CD4-positive, CD25-positive, alpha-beta regulatory T cell (primary cell): ENCODE results near the gene PDC. TPM values are rescaled to one million over a fixed set of nuclear protein-coding genes. Genes with fewer than 3 reads are reported as not detected.

ENCODE experiments used
- ATAC-seq, 2 donors: fragments of 150-1000 bp; cut with Tn5 transposase; one replicate each; pipeline ENCODE4 v1.10.0; 2021; ENCODE audit warnings: low read depth in 2 of 2, moderate number of reproducible peaks in 2 of 2, moderate library complexity in 1 of 2
- DNase-seq, 3 donors: peaks; one replicate each; pipeline versions ENCODE4 v3.0.0 to v3.0.0-alpha.2; 2012 to 2022; ENCODE audit warnings: mixed read lengths in 1 of 3
- H3K27ac ChIP-seq: one replicate; pipeline ENCODE4 v1.7.0; 2013; ENCODE audit warnings: mild to moderate bottlenecking, low read length; ENCODE audit not compliant: insufficient read depth, poor library complexity, severe bottlenecking
- H3K27me3 ChIP-seq: one replicate; pipeline ENCODE4 v1.7.0; 2013; ENCODE audit warnings: low read length; ENCODE audit not compliant: control insufficient read depth, insufficient read depth
- H3K36me3 ChIP-seq: one replicate; pipeline ENCODE4 v1.7.0; 2013; ENCODE audit warnings: mild to moderate bottlenecking, low read length, moderate library complexity; ENCODE audit not compliant: control insufficient read depth, insufficient read depth
- H3K4me1 ChIP-seq: 2 replicates; pipeline ENCODE4 v1.7.0; 2013; ENCODE audit warnings: mild to moderate bottlenecking, low read length; ENCODE audit not compliant: insufficient read depth, control insufficient read depth, poor library complexity, severe bottlenecking
- H3K4me3 ChIP-seq: one replicate; pipeline ENCODE4 v1.7.0; 2013; ENCODE audit warnings: low read depth, mild to moderate bottlenecking, low read length, moderate library complexity
- H3K9me3 ChIP-seq, 2 experiments: 1 replicate in 1 of 2; 2 replicates in 1 of 2; pipeline ENCODE4 v1.7.0; 2013; ENCODE audit warnings: low read length in 2 of 2, mild to moderate bottlenecking in 1 of 2, moderate library complexity in 1 of 2; ENCODE audit not compliant: control insufficient read depth in 2 of 2
- H3K27ac Mint-ChIP-seq, 3 donors: one replicate each; pipeline ENCODE4 v1.8.0; 2020 to 2022; ENCODE audit warnings: mild to moderate bottlenecking in 3 of 3, mixed read lengths in 3 of 3, moderate library complexity in 2 of 3
- H3K27me3 Mint-ChIP-seq: one replicate; pipeline ENCODE4 v1.8.0; 2022; ENCODE audit warnings: mild to moderate bottlenecking, mixed read lengths
- H3K36me3 Mint-ChIP-seq: one replicate; pipeline ENCODE4 v1.8.0; 2020; ENCODE audit warnings: mixed read lengths
- H3K4me1 Mint-ChIP-seq, 4 donors: one replicate each; pipeline ENCODE4 v1.8.0; 2020 to 2022; ENCODE audit warnings: mixed read lengths in 4 of 4, mild to moderate bottlenecking in 1 of 4
- H3K4me3 Mint-ChIP-seq, 4 donors: one replicate each; pipeline ENCODE4 v1.8.0; 2020 to 2022; ENCODE audit warnings: mild to moderate bottlenecking in 4 of 4, mixed read lengths in 4 of 4, moderate library complexity in 3 of 4
- H3K9me3 Mint-ChIP-seq, 7 donors: one replicate each; pipeline ENCODE4 v1.8.0; 2020 to 2022; ENCODE audit warnings: mixed read lengths in 7 of 7, mild to moderate bottlenecking in 3 of 7, moderate library complexity in 2 of 7
- polyA plus RNA-seq, 4 donors: library from polyadenylated mRNA; unstranded; fragments of 300-500 nt; fragmentation: Illumina TruSeq; gene quantifications; one replicate each; pipeline ENCODE4 v1.2.3, GENCODE V29; 2021
- total RNA-seq: library from RNA; stranded (reverse); gene quantifications from one replicate; pipeline ENCODE4 v1.2.3, GENCODE V29; 2022

Gene PDC
- total RNA-seq: not detected
- polyA plus RNA-seq: not detected

DNA sequence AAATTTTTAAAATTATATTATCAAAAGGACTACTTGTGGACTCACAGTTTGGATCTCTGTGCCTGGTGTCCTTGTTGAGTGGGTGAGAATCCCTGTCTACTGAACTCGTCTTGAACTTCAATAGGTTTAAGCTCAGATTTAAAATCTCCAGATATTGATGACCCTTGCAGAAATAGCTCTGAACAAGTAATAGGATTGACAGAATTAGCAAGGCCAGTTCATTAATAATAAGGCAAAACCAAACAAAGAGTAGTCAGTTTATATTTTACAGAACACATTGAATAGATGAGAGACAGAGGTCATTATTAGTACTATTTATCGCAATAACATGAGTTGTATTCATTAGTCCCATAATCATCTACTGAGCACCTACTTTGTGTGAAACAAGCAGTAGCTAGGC, at the start of gene PDC:
PDC (minus strand) TSS at position 101 of the 400 bp plus-strand sequence. CDS start 11,655 bp downstream, outside the sequence.
- H3K4me1 ChIP-seq: no peaks in the 10 kb centered on the region
- no peaks in the 10 kb centered on the region for H3K9me3 ChIP-seq
- H3K27me3 ChIP-seq: no peaks in the 10 kb centered on the region
- no peak within 1 kb of the TSS for H3K4me3 Mint-ChIP-seq
- H3K4me3 ChIP-seq: no peak within 1 kb of the TSS
- H3K9me3 Mint-ChIP-seq: peaks cover 0 to 1% (median 0%) of the 10 kb centered on the region in 7 donors
- no peak for DNase-seq
- H3K36me3 ChIP-seq: no peaks in the 10 kb centered on the region
- no peak within 1 kb of the TSS for H3K27ac ChIP-seq
- no peak within 1 kb of the TSS for H3K27ac Mint-ChIP-seq
- peaks cover 8% of the 10 kb centered on the region for H3K27me3 Mint-ChIP-seq
- ATAC-seq: no peak
- H3K36me3 Mint-ChIP-seq: no peaks in the 10 kb centered on the region
- H3K4me1 Mint-ChIP-seq: no peaks in the 10 kb centered on the region

DNA sequence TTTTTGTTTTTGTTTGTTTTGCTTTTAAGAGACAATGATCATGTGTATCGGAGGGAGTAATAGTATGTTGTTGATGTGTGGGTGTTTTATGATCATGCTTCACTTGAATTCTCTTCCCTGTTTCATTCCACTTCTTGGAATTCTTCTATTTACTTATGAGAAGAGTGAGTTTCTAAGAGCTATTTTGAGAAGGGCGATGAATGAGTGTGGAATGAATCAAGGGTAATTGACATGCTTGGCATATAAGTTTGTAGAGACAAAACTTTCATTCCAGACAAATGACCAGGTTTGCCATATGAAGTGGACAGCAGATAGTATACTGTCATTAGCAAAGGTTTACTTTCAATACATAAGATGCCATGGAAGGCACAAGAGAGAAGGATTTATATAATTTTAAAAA, 42.3 kb upstream of the PDC start:
- Mint-ChIP-seq H3K36me3 (no peaks in the 10 kb centered on the region), H3K9me3 (peaks cover 0 to 24% (median 10%) of the 10 kb centered on the region in 7 donors), H3K27me3 (no peaks in the 10 kb centered on the region), H3K27ac (no peak overlapping the region), H3K4me3 (no peak overlapping the region), H3K4me1 (no peaks in the 10 kb centered on the region)
- Histone ChIP-seq H3K27me3 (no peaks in the 10 kb centered on the region), H3K4me1 (no peaks in the 10 kb centered on the region), H3K27ac (no peak overlapping the region), H3K36me3 (no peaks in the 10 kb centered on the region), H3K9me3 (peaks cover 0 to 6% of the 10 kb centered on the region in 2 experiments), H3K4me3 (no peak overlapping the region)
- no peak for DNase-seq
- ATAC-seq: no peak

DNA sequence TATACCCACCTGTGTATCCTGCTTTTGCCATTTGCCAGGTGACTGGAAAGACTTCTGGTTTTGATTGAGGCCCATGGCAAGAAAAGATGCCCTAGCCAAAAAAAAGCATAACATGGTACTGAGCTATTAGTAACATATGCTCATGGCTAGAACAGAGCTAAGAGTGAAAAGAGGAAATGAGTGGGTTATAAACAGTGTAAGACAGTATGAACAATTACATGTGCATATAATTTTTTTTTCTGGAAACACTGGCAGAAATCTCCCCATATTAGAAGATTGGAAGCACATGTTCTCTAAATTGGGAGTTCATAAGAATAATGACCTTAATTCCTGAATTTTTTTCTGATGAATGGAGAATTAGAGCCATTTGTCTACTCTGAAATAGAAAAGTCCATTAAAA, 41.2 kb upstream of the PDC start:
- Mint-ChIP-seq H3K27ac (no peak overlapping the region), H3K36me3 (no peaks in the 10 kb centered on the region), H3K9me3 (peaks cover 0 to 16% (median 4%) of the 10 kb centered on the region in 7 donors), H3K4me1 (no peaks in the 10 kb centered on the region), H3K4me3 (no peak overlapping the region), H3K27me3 (no peaks in the 10 kb centered on the region)
- H3K4me3 ChIP-seq: no peak overlapping the region
- H3K36me3 ChIP-seq: no peaks in the 10 kb centered on the region
- H3K9me3 ChIP-seq: peaks cover 0 to 6% of the 10 kb centered on the region in 2 experiments
- no peak for ATAC-seq
- DNase-seq: no peak
- no peaks in the 10 kb centered on the region for H3K27me3 ChIP-seq
- H3K27ac ChIP-seq: no peak overlapping the region
- no peaks in the 10 kb centered on the region for H3K4me1 ChIP-seq

DNA sequence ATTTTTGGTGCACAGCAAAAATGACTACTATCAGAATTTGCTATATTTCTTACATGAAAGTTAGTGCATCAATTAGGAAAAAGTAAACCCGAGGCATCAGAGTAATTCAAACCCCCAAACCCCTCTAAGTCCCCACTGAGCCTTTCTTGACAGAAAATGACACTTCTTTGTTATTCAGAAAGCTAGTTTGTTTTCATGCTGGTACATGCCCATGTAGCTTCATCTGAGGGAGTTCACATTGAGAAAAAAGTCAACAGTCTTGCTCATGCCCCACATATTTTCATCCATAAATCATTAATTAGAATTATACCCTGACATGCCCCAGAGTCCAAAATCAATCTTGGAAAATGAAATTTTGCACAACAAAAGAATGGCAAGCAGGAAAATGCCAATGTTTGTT, 39.9 kb upstream of the PDC start:
- Histone ChIP-seq H3K4me1 (no peaks in the 10 kb centered on the region), H3K36me3 (no peaks in the 10 kb centered on the region), H3K27me3 (no peaks in the 10 kb centered on the region), H3K4me3 (no peak overlapping the region), H3K27ac (no peak overlapping the region), H3K9me3 (peaks cover 0 to 4% of the 10 kb centered on the region in 2 experiments)
- Mint-ChIP-seq H3K27ac (no peak overlapping the region), H3K4me3 (no peak overlapping the region), H3K9me3 (peaks cover 0 to 12% (median 4%) of the 10 kb centered on the region in 7 donors), H3K4me1 (no peaks in the 10 kb centered on the region), H3K36me3 (no peaks in the 10 kb centered on the region), H3K27me3 (no peaks in the 10 kb centered on the region)
- DNase-seq: no peak
- ATAC-seq: no peak

DNA sequence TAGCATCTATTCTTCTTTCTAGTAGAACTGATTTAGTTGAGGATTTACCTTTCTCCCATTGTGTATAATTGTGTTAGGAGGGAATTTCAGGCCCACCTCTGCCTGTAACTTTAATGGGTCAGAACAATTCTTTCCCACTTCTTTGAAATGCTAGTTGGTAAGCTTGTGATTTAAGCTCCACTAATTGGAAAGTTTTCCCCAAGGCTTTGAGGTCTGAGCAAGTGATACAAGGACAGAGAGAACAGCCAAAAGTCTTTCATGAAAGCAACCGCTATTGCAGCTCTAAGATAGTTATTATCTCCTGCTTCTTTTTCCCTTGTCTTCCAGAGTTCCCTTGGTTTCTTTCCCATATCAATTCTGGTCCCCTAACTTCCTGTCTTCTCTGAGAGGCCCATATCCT, 38.7 kb upstream of the PDC start:
- ATAC-seq: no peak
- DNase-seq: no peak
- Histone ChIP-seq H3K27ac (no peak overlapping the region), H3K27me3 (no peaks in the 10 kb centered on the region), H3K4me1 (no peaks in the 10 kb centered on the region), H3K9me3 (no peaks in the 10 kb centered on the region), H3K36me3 (no peaks in the 10 kb centered on the region), H3K4me3 (no peak overlapping the region)
- Mint-ChIP-seq H3K4me1 (no peaks in the 10 kb centered on the region), H3K27ac (no peak overlapping the region), H3K9me3 (peaks cover 0 to 5% (median 0%) of the 10 kb centered on the region in 7 donors), H3K36me3 (no peaks in the 10 kb centered on the region), H3K27me3 (no peaks in the 10 kb centered on the region), H3K4me3 (no peak overlapping the region)

DNA sequence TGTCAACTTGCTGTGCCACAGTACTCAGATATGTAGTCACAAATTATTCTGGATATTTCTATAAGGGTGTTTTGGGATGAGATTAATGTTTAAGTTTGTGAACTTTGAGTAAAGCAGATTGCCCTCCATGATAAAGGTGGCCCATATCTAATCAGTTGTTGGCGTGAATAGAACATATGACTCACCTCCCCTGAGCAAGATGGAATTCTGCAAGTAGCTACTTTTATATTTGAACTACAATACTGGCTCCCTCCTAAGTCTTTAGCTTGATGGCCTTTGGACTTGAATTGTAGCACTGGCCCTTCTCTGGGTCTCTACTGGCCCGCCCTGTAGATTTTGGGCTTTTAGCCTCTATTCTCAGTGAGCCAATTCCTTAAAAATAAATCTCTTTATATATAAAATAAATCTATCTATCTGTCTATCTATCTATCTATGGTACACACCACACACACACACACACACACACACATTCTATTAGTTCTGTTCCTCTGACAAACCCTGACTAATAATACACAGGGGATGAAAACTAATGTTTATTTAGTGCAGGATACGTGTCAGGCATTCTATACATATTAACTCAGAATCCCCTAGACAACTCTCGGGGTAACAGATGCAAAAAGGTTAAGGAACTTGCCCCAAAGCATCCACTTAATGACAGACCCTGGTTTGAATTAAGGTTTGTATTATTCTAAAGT, 37.9 kb upstream of the PDC start:
- Mint-ChIP-seq H3K4me1 (no peaks in the 10 kb centered on the region), H3K4me3 (no peak overlapping the region), H3K9me3 (peaks cover 0 to 4% (median 0%) of the 10 kb centered on the region in 7 donors), H3K27ac (no peak overlapping the region), H3K27me3 (no peaks in the 10 kb centered on the region), H3K36me3 (no peaks in the 10 kb centered on the region)
- H3K27me3 ChIP-seq: no peaks in the 10 kb centered on the region
- DNase-seq (no peak), ATAC-seq (no peak)
- no peak overlapping the region for H3K27ac ChIP-seq
- no peaks in the 10 kb centered on the region for H3K36me3 ChIP-seq
- H3K9me3 ChIP-seq: no peaks in the 10 kb centered on the region
- no peaks in the 10 kb centered on the region for H3K4me1 ChIP-seq
- H3K4me3 ChIP-seq: no peak overlapping the region

DNA sequence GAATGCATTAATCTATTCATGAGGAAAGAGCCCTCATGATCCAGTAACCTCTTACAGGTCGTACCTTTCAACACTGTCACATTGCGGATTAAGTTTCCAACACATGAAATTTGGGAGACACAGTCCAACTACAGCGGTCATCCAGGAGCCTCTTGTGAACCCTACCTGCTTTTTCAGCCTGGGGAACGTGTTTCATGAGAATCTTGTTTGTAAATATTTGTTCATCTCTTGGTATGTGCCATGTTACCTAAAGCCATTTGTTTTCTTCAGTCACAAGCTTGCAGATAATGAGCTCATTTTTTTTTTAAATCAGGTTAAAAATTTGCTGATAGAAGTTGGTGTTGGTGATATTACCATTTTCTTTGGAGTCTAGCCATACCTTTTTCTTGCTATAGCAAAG, 37.2 kb upstream of the PDC start:
- no peak overlapping the region for H3K4me3 Mint-ChIP-seq
- no peaks in the 10 kb centered on the region for H3K4me1 ChIP-seq
- no peaks in the 10 kb centered on the region for H3K4me1 Mint-ChIP-seq
- no peaks in the 10 kb centered on the region for H3K27me3 ChIP-seq
- no peak for DNase-seq
- no peaks in the 10 kb centered on the region for H3K27me3 Mint-ChIP-seq
- no peaks in the 10 kb centered on the region for H3K36me3 Mint-ChIP-seq
- H3K36me3 ChIP-seq: no peaks in the 10 kb centered on the region
- no peak overlapping the region for H3K27ac ChIP-seq
- peaks cover 0 to 2% (median 0%) of the 10 kb centered on the region in 7 donors for H3K9me3 Mint-ChIP-seq
- H3K4me3 ChIP-seq: no peak overlapping the region
- no peak overlapping the region for H3K27ac Mint-ChIP-seq
- ATAC-seq: no peak
- no peaks in the 10 kb centered on the region for H3K9me3 ChIP-seq

DNA sequence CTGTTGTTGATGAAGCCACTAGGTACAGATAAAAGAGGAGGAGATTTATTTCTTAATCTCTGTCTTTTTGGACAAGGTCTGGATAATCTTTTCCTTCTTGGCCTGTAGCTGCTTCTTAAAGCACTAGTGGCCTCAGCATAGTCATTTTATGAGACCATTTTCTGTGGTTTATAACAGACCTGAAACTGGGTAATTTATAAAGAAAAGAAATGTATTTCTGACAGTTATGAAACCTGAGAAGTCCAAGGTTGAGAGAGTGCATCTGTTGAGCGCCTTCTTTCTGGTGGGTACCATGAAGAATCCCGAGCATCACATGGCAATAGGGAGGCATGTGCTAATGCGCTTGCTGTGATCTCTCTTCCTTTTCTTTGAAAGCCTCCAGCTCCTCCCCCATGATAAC, 36.7 kb upstream of the PDC start:
- Histone ChIP-seq H3K27ac (no peak overlapping the region), H3K4me3 (no peak overlapping the region), H3K4me1 (no peaks in the 10 kb centered on the region), H3K36me3 (no peaks in the 10 kb centered on the region), H3K27me3 (no peaks in the 10 kb centered on the region), H3K9me3 (no peaks in the 10 kb centered on the region)
- Mint-ChIP-seq H3K27me3 (no peaks in the 10 kb centered on the region), H3K4me3 (no peak overlapping the region), H3K27ac (no peak overlapping the region), H3K9me3 (peaks cover 0 to 2% (median 0%) of the 10 kb centered on the region in 7 donors), H3K36me3 (no peaks in the 10 kb centered on the region), H3K4me1 (no peaks in the 10 kb centered on the region)
- DNase-seq (no peak), ATAC-seq (no peak)
